ENCODE data around the gene ERCC6L.
A peak's percentile ranks its signal among the peaks of the same experiment; 100 is the strongest.
"Not testable (repeated sequence)": the region's sequence is repeated elsewhere in the genome, so short reads cannot be mapped to it uniquely, and the experiment has no call there.

The ERCC6L gene

GRCh38 chrX:72203421-72203820, 35.4 kb downstream of the ERCC6L start:
- no peak for DNase-seq (ENCODE audit: insufficient read length)
- FAIRE-seq = peak; percentile 48
- TF ChIP-seq POLR2A (IDR thresholded peaks at IDR 0.05; ENCODE audit: low read depth, low read length) (no peak), TAF1 (IDR thresholded peaks at IDR 0.05; ENCODE audit: borderline replicate concordance, low read depth, low read length) (no peak), POLR2AphosphoS5 (IDR thresholded peaks at IDR 0.05; ENCODE audit: low read depth, low read length) (no peak)

- DNase-seq (ENCODE audit: insufficient read length) (no peak), FAIRE-seq (no peak)
- no peak for TF ChIP-seq POLR2AphosphoS5 (IDR thresholded peaks at IDR 0.05; ENCODE audit: low read depth, low read length)
- no peak for TF ChIP-seq POLR2A (IDR thresholded peaks at IDR 0.05; ENCODE audit: low read depth, low read length)
- TF ChIP-seq TAF1 (IDR thresholded peaks at IDR 0.05; ENCODE audit: borderline replicate concordance, low read depth, low read length) = no peak
These were observed 35.9 kb downstream of the ERCC6L start for GRCh38 chrX:72202792-72203401.

DNA sequence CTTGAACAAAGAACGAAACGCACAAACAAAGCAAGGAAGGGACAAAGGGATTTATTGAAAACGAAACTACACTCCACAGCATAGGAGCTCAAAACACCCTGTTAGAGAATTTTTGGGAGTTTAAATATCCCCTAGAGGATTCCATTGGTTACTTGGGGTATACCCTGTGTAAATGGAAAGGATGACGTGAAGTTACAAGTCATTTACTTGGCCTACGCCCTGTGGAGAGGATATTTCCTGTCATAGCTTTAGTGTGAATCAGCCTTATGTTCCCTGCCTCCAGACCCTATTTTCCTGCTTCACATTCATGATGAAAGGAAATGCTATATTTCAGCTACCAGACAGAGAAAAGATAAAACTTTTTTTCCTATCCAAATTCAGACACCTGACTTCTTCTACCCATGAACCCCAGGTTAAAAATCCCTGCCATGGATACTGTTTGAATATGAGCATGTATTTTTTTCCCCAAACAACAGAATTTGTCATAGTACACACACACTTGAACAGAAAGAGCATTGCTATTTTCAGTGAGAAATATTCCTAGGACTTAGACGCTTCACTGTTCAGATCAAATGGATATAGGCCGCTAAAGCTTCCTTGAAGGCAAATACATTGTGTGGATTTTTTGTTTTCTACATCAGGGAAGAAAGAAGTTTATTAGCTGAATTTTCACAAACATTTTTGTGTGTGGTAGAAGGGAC, 36.8 kb downstream of the ERCC6L start:
- TF ChIP-seq POLR2AphosphoS5 (IDR thresholded peaks at IDR 0.05; ENCODE audit: low read depth, low read length) = no peak
- TF ChIP-seq POLR2A (IDR thresholded peaks at IDR 0.05; ENCODE audit: low read depth, low read length) = no peak
- no peak for TF ChIP-seq TAF1 (IDR thresholded peaks at IDR 0.05; ENCODE audit: borderline replicate concordance, low read depth, low read length)
- no peak for FAIRE-seq
- DNase-seq (ENCODE audit: insufficient read length) = no peak

DNA sequence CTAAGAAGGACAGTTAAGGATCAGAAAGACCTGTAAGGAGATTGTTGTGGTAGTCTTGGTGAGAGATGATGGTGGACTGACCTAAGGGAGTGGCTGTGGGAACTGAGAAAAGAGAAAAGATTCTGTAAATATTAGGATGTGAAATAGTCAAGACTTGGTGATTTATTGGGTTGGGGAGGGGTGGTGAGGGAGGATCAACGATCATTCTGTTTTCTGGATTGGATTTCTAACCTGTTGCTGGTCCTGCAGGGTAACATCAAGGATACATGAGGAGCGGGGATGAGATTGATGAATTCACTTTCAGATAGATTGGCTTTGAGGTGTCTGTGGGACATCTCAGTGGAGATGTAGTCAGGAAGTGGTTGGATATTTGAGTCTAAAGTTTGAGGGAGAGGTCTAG, 55.9 kb downstream of the ERCC6L start:
- DNase-seq (ENCODE audit: insufficient read length) (no peak), FAIRE-seq (no peak)
- no peak for TF ChIP-seq TAF1 (IDR thresholded peaks at IDR 0.05; ENCODE audit: borderline replicate concordance, low read depth, low read length)
- no peak for TF ChIP-seq POLR2A (IDR thresholded peaks at IDR 0.05; ENCODE audit: low read depth, low read length)
- TF ChIP-seq POLR2AphosphoS5 (IDR thresholded peaks at IDR 0.05; ENCODE audit: low read depth, low read length) = no peak

DNA sequence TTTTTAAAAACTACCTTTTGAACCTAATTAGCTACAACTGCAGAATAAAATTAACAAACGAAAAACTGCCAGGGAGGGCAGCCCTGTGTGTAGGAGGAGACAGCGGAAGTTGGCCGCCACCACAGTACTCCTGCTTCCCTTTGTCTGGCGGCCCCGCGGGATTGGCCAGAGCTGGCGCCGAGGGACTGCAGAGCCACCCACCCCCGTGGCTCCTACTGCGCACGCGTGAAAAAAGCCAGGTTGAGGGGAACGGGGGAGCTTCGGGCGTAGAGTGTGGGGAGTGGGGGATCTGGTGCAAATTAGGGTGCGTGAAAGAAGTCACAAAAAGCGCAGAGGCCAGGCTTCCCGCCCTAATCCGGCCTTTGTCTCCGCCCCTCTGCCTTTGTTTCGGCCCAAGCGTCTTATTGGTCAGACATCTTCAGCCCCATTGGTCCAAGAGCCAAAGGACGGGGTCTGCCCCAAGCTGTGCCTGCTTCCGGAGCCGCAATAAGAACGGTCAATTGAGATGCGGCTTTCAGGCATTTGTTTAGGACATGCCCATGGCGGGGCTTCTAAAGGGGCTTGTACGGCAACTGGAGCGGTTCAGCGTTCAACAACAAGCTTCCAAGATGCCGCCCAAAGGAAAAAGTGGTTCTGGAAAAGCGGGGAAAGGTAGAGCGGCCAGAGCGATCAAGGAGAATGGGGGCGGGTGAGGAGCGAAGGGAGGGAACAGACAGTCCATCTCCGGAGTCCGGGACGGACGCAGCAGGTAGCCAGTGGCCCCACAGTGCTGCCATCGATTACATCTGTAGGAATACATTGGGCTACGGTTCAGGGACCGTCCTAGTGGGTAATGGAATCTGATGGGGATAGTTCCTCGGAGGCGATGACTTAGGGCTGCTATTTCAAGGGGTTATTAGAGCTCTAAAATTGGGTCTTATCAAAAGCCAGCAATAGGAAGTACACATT, 57.4 kb downstream of the ERCC6L start, which contains the start of gene PIN4:
Gene PIN4 (plus strand): TSS at position 580 of the 948 bp plus-strand sequence. CDS start 29 bp downstream, at position 609.
- TF ChIP-seq TAF1 (IDR thresholded peaks at IDR 0.05; ENCODE audit: borderline replicate concordance, low read depth, low read length) = 0 out of 2 replicates have a peak, but pooled peaks have one; percentile 55
- TF ChIP-seq POLR2AphosphoS5 (IDR thresholded peaks at IDR 0.05; ENCODE audit: low read depth, low read length) = peak; percentile 54
- peak; percentile 55 for TF ChIP-seq POLR2A (IDR thresholded peaks at IDR 0.05; ENCODE audit: low read depth, low read length)
- DNase-seq (ENCODE audit: insufficient read length) = peak; percentile 79
- peak; percentile 98 for FAIRE-seq

DNA sequence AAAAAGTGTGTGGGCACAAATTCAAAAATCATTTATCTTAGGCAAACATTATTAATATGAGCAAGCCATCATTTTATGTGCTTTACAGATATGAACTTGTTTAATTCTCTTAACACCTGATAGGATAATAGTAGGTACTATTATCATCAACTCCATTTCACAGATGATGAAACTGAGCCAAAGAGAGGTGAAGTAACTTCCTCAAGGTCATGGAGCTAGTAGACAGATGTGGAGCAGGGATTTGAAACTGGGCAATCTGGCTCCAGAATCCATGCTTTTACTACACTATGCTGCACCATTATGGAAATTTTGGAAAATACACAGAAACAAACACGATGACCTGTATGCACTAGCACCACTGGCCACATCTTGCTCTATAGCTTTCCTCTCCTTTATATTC, 58.3 kb downstream of the ERCC6L start:
- FAIRE-seq (no peak), DNase-seq (ENCODE audit: insufficient read length) (no peak)
- no peak for TF ChIP-seq TAF1 (IDR thresholded peaks at IDR 0.05; ENCODE audit: borderline replicate concordance, low read depth, low read length)
- TF ChIP-seq POLR2AphosphoS5 (IDR thresholded peaks at IDR 0.05; ENCODE audit: low read depth, low read length) = no peak
- TF ChIP-seq POLR2A (IDR thresholded peaks at IDR 0.05; ENCODE audit: low read depth, low read length) = no peak

DNA sequence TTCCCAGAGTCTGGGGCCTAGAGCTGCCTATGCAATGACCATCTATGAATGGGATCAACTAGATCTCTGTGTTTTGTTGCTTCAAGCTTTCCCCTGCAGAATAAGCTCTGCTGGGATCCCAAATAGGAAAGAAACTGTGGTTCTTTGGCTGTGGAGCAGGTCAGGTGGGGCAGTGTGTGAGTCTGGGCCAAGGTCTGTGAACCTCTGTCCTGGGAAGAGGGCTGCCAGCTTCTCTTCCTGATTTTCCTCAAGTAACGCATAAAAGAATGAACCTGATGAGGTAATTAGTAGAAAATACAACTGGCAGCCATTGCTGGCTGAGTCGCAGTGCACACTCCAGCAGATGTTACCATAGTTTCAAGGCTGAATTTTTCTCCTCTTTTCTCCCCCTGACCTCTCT, 61.8 kb downstream of the ERCC6L start:
- FAIRE-seq = no peak
- no peak for DNase-seq (ENCODE audit: insufficient read length)

DNA sequence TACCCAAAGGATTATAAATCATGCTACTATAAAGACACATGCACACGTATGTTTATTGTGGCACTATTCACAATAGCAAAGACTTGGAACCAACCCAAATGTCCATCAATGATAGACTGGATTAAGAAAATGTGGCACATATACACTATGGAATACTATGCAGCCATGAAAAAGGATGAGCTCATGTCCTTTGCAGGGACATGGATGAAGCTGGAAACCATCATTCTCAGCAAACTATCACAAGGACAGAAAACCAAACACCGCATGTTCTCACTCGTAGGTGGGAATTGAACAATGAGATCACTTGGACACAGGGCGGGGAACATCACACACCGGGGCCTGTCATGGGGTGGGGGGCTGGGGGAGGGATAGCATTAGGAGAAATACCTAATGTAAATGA, 62.5 kb downstream of the ERCC6L start:
- not testable (repeated sequence) for FAIRE-seq; DNase-seq (ENCODE audit: insufficient read length)

More for the DNA sequence above, 61.8 kb downstream of the ERCC6L start:
- TF ChIP-seq POLR2A (IDR thresholded peaks at IDR 0.05; ENCODE audit: low read depth, low read length) (no peak), TAF1 (IDR thresholded peaks at IDR 0.05; ENCODE audit: borderline replicate concordance, low read depth, low read length) (no peak), POLR2AphosphoS5 (IDR thresholded peaks at IDR 0.05; ENCODE audit: low read depth, low read length) (no peak)

GRCh38 chrX:72169008-72169728, 69.7 kb downstream of the ERCC6L start:
- no peak for TF ChIP-seq TAF1 (IDR thresholded peaks at IDR 0.05; ENCODE audit: borderline replicate concordance, low read depth, low read length)
- no peak for TF ChIP-seq POLR2AphosphoS5 (IDR thresholded peaks at IDR 0.05; ENCODE audit: low read depth, low read length)
- no peak for TF ChIP-seq POLR2A (IDR thresholded peaks at IDR 0.05; ENCODE audit: low read depth, low read length)
- DNase-seq (ENCODE audit: insufficient read length) (no peak), FAIRE-seq (no peak)

DNA sequence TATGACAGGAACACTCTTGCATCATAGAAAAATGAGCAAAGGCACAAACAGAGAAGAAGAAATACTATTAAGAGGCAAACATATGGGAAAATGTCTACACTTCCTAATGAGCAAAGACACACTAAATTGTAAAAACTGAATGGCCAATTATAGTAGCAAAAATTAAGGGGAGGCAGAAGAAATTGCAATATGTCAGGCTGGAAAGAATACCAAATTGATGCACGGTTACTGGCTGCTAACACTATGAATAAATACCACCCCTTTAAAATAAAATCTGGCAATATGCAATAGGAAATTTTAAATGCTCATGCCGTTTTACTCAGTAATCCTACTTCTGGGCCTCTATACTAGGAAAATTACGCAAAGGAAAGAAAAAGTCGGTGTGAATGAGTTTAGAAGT, 73.3 kb downstream of the ERCC6L start:
- no peak for DNase-seq (ENCODE audit: insufficient read length)
- FAIRE-seq = no peak
- TF ChIP-seq POLR2AphosphoS5 (IDR thresholded peaks at IDR 0.05; ENCODE audit: low read depth, low read length) (no peak), TAF1 (IDR thresholded peaks at IDR 0.05; ENCODE audit: borderline replicate concordance, low read depth, low read length) (no peak), POLR2A (IDR thresholded peaks at IDR 0.05; ENCODE audit: low read depth, low read length) (no peak)

DNA sequence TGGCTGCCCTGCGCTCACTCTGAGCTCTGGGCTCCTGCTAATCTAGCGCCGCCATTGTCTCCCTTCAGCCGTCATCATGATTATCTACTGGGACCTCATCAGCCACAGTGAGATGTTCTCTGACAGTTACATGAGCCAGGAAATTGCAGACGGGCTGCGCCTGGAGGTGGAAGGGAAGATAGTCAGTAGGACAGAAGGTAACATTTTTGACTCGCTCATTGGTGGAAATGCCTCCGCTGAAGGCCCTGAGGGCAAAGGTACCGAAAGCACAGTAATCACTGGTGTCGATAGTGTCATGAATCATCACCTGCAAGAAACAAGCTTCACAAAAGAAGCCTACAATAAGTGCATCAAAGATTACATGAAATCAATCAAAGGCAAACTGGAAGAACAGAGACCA, 79.1 kb downstream of the ERCC6L start:
- FAIRE-seq (no peak), DNase-seq (ENCODE audit: insufficient read length) (no peak)

More for the DNA sequence above, 79.1 kb downstream of the ERCC6L start:
- TF ChIP-seq POLR2AphosphoS5 (IDR thresholded peaks at IDR 0.05; ENCODE audit: low read depth, low read length) (no peak), POLR2A (IDR thresholded peaks at IDR 0.05; ENCODE audit: low read depth, low read length) (no peak), TAF1 (IDR thresholded peaks at IDR 0.05; ENCODE audit: borderline replicate concordance, low read depth, low read length) (no peak)

Data from GM12892 (cell line).